Activated CD4-positive, alpha-beta T cell treated with anti-CD3 and anti-CD28 coated beads for 48 hours (primary cell): ENCODE data around the gene GNLY.

ENCODE experiments used
- DNase-seq: peaks from one replicate; pipeline ENCODE4 v3.0.0-alpha.2; 2020

GNLY gene

GRCh38 chr2:85748039-85748734 is 54.0 kb downstream of the GNLY start:
- DNase-seq, result no peak
